ENCODE measurements around the gene LRRN2. TPM values are rescaled to one million over a fixed set of nuclear protein-coding genes. Genes with fewer than 3 reads are reported as not detected.

LRRN2 gene
- total RNA-seq, 1 donor from 2014 or later: 2.5 TPM

DNA sequence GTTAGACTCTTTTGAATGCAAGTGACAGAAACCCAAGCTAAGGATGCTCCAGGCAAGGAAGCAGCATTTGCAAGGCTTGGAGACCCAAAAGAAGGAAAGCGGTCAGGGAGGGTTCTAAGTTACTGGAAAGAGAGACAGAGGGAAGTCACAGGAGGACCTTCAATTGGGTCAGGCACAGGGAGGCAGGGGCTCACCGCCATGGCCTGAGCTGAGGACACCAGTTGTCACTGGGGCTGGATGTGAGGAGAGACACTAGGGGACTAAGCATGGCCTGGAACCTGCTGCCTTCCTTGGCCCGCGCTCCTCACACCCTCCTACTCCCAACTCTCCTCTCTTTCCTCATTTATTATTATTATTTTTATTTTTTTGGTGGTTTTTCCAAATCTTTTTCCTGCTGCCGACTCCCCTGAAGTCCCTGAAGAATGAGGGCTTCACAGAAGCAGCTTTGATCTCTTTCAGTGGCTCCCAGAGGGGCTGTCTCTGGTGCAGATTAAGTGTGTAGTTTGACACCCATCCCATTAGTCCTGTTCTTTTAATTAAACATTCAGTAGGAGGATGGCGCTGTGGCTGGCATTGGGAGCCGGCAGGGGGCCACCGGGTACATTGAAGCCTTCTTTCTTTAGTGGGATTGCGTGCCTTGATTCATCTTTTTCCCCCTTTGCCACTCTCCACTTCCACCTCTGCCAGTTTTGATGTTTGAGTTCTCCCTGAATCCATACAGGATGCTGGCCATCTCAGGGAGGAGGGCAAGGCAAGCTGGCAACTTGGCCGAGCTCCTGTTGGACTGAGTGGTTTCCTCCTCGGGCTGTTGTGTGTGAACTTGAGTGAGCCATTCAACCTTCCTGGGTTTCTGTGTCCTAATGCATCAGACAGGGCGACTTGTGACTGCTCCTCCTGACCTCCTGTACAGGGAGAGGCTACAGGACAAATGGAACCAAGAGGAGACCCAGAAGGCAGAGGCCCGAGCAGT lies 110.0 kb downstream of the LRRN2 start:
- intact Hi-C loops (cut with DNase I): no loop called here
- no peaks in the 10 kb centered on the region for H3K27me3 ChIP-seq (ENCODE audit: low read depth)

GRCh38 chr1:204574865-204575163 lies 110.7 kb downstream of the LRRN2 start:
- intact Hi-C loops (cut with DNase I): no loop called here
- peaks cover 9% of the 10 kb centered on the region for H3K36me3 ChIP-seq

More for the DNA sequence above, 110.0 kb downstream of the LRRN2 start:
- DNase-seq: no peak
- Histone ChIP-seq H3K9me3 (no peaks in the 10 kb centered on the region), H3K36me3 (peaks cover 9% of the 10 kb centered on the region), H3K4me3 (no peak overlapping the region), H3K4me1 (peaks cover 15% of the 10 kb centered on the region), H3K27ac (no peak overlapping the region)
- TF ChIP-seq CTCF (IDR thresholded peaks at IDR 0.05): no peak
- ATAC-seq: no peak

DNA sequence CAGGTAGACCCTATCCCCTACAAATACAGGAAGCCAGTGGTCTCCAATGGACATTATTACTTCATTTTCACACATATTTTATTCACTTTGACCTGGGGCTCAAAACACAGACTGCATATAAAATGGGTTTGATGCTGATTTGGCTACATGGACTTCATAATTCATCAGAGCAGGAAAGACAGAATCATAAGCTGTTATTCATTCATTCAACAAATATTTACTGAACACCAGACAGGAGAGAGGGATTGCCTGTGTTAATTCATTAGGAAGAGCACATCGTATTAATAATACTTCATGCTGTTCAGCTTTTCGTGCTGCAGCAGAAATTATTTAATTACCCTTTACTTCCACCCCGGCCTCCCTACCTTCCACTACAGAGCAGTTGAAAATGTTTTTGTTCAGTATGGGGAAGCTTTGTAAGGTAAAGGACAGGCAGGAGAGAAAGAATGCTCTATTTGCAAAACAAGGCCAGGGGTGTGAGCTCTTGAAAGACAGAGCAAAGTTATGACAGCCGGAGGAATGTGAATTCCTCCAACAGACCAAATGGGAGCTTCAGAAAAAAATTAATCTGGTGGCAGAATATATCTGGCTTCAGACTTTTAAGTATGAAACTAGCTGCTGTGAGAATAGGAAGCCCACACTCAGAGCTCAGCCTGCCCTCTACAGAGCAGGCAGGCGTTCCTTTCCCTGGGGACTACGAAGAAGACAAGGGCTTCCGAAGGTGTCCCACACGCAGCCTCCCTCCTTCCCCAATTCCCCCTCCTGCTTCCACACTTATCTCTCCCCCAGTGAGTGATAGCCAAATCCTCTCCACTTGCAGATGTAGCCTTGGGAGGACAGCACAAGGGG lies 111.3 kb downstream of the LRRN2 start:
- intact Hi-C loops (cut with DNase I): no loop called here
- Histone ChIP-seq H3K36me3 (peaks cover 9% of the 10 kb centered on the region), H3K9me3 (no peaks in the 10 kb centered on the region), H3K4me3 (no peak overlapping the region), H3K4me1 (peaks cover 13% of the 10 kb centered on the region), H3K27me3 (ENCODE audit: low read depth) (no peaks in the 10 kb centered on the region), H3K27ac (no peak overlapping the region)
- ATAC-seq (peak in 1 of 2 donors; percentile 7), DNase-seq (no peak)
- TF ChIP-seq CTCF (IDR thresholded peaks at IDR 0.05): no peak

More at GRCh38 chr1:204574865-204575163, 110.7 kb downstream of the LRRN2 start:
- H3K27me3 ChIP-seq (ENCODE audit: low read depth): no peaks in the 10 kb centered on the region
- H3K9me3 ChIP-seq: no peaks in the 10 kb centered on the region
- H3K4me1 ChIP-seq: peaks cover 15% of the 10 kb centered on the region
- no peak for DNase-seq
- TF ChIP-seq CTCF (IDR thresholded peaks at IDR 0.05): no peak
- no peak overlapping the region for H3K27ac ChIP-seq
- no peak overlapping the region for H3K4me3 ChIP-seq
- ATAC-seq: peak; percentile 44 to 68

GRCh38 chr1:204572923-204573922 lies 112.3 kb downstream of the LRRN2 start:
- ATAC-seq (no peak), DNase-seq (no peak)
- no peaks in the 10 kb centered on the region for H3K27me3 ChIP-seq (ENCODE audit: low read depth)
- no peak overlapping the region for H3K4me3 ChIP-seq
- peaks cover 3% of the 10 kb centered on the region for H3K4me1 ChIP-seq
- no peak for TF ChIP-seq CTCF (IDR thresholded peaks at IDR 0.05)
- no peak overlapping the region for H3K27ac ChIP-seq
- peaks cover 9% of the 10 kb centered on the region for H3K36me3 ChIP-seq
- H3K9me3 ChIP-seq: no peaks in the 10 kb centered on the region
- intact Hi-C loops (cut with DNase I): no loop called here

DNA sequence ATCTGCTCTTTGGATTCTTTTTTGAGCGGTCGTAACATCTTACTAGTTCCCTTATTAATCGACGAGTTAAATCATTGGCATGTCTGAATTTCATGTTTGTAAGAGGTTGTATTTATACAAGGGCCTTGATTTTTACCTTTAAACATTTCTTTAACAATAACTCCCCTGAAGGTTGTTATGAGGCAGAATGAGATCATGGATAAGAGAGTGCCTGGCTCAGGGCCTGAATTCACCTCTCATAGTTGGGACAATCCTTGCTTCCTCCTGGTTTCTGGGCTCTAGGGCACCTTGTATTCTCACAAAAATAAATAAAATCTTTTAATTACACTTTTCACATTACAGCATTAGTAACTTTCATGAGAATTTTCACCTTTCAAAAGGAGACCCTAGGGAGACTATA lies 113.9 kb downstream of the LRRN2 start:
- Histone ChIP-seq H3K27ac (no peak overlapping the region), H3K36me3 (peaks cover 9% of the 10 kb centered on the region), H3K27me3 (ENCODE audit: low read depth) (no peaks in the 10 kb centered on the region), H3K9me3 (no peaks in the 10 kb centered on the region), H3K4me3 (no peak overlapping the region), H3K4me1 (no peaks in the 10 kb centered on the region)
- DNase-seq (no peak), ATAC-seq (no peak)
- intact Hi-C loops (cut with DNase I): no loop called here
- TF ChIP-seq CTCF (IDR thresholded peaks at IDR 0.05): no peak

Data from lower lobe of right lung (tissue), 2 donors.